OCI-LY7 (cell line): ENCODE results near the gene ABLIM1. TPM values are rescaled to one million over a fixed set of nuclear protein-coding genes. Genes with fewer than 3 reads are reported as not detected.

Experiments
- BruUV-seq: library from RNA; stranded (reverse); fragments of 400-500 nt; replicated peaks from 2 replicates; lab custom pipeline; 2021; lab: Mats Ljungman, UMichigan
- CTCF ChIA-PET: fragments of 300-600 bp; sonication (Branson Sonifier 250); formaldehyde crosslinking; loops from one replicate; lab custom pipeline; 2022; ENCODE audit warnings: antibody characterized with exemption; ENCODE audit not compliant: unreplicated experiment; lab: Charles Lee
- POLR2A ChIA-PET: fragments of 300-600 bp; sonication (Branson Sonifier 250); formaldehyde crosslinking; loops from one replicate; lab custom pipeline; 2022; ENCODE audit warnings: antibody characterized with exemption; lab: Charles Lee
- DNase-seq: peaks from one replicate; pipeline ENCODE4 v3.0.0-alpha.2; 2015; ENCODE audit warnings: low spot score
- H2AFZ ChIP-seq: fragments of 200-600 bp; sonication (generic), shearing (Covaris generic); 2 replicates; pipeline ENCODE4 v1.6.1; 2014; ENCODE audit warnings: mild to moderate bottlenecking, antibody characterized with exemption, low read length, moderate library complexity
- H3K27ac ChIP-seq: fragments of 200-600 bp; sonication (generic); 2 replicates; pipeline ENCODE4 v1.5.1; 2014; ENCODE audit warnings: mixed run types, low read depth, mild to moderate bottlenecking, moderate library complexity, low read length, inconsistent platforms; ENCODE audit not compliant: poor library complexity, severe bottlenecking
- H3K36me3 ChIP-seq: fragments of 200-600 bp; sonication (generic); 2 replicates; pipeline ENCODE4 v1.6.1; 2014; ENCODE audit warnings: mild to moderate bottlenecking, antibody characterized with exemption, low read length, moderate library complexity, mixed read lengths; ENCODE audit not compliant: insufficient read depth
- H3K4me1 ChIP-seq: fragments of 200-600 bp; sonication (generic); 2 replicates; pipeline ENCODE4 v1.5.1; 2014; ENCODE audit warnings: mild to moderate bottlenecking, low read length; ENCODE audit not compliant: insufficient read depth, poor library complexity, severe bottlenecking
- H3K4me2 ChIP-seq: fragments of 200-600 bp; sonication (generic); 2 replicates; pipeline ENCODE4 v1.6.1; 2014; ENCODE audit warnings: mild to moderate bottlenecking, low read length
- H3K4me3 ChIP-seq: fragments of 200-600 bp; sonication (generic); 2 replicates; pipeline ENCODE4 v1.5.1; 2014; ENCODE audit warnings: mild to moderate bottlenecking, low read depth, low read length; ENCODE audit not compliant: poor library complexity, severe bottlenecking
- H3K79me2 ChIP-seq: fragments of 200-600 bp; sonication (generic); 2 replicates; pipeline ENCODE4 v1.6.1; 2016; ENCODE audit warnings: low read depth, mild to moderate bottlenecking, low read length, moderate library complexity, mixed read lengths; ENCODE audit not compliant: insufficient read depth
- H3K9me2 ChIP-seq: fragments of 200-600 bp; sonication (generic); 2 replicates; pipeline ENCODE4 v1.6.1; 2016; ENCODE audit warnings: mild to moderate bottlenecking, low read length, mixed read lengths; ENCODE audit not compliant: insufficient read depth
- H3K9me3 ChIP-seq: fragments of 200-600 bp; sonication (generic); 2 replicates; pipeline ENCODE4 v1.6.1; 2014; ENCODE audit warnings: mild to moderate bottlenecking, mixed run types, low read length, mixed read lengths
- H4K20me1 ChIP-seq: fragments of 200-600 bp; sonication (generic); 2 replicates; pipeline ENCODE4 v1.6.1; 2014; ENCODE audit warnings: mild to moderate bottlenecking, antibody characterized with exemption, low read length, moderate library complexity, mixed read lengths; ENCODE audit not compliant: insufficient read depth
- CTCF ChIP-seq: fragments of 200-600 bp; sonication (generic); conservative IDR thresholded peaks from 2 replicates; pipeline ENCODE4 v1.5.1; 2014; ENCODE audit warnings: mild to moderate bottlenecking, antibody characterized with exemption, low read length, moderate library complexity, mixed read lengths
- EZH2phosphoT487 ChIP-seq: fragments of 200-600 bp; sonication (generic); IDR thresholded peaks from 2 replicates; pipeline ENCODE4 v1.6.1; 2018; ENCODE audit warnings: low read depth, borderline replicate concordance, mild to moderate bottlenecking, mixed run types, antibody characterized with exemption, low read length, moderate library complexity, mixed read lengths
- intact Hi-C: fragments of 100-400 bp; cut with micrococcal nuclease; formaldehyde crosslinking; loops from one replicate; pipeline ENCODE4 v1.10.0; 2022; ENCODE audit not compliant: unreplicated experiment
- total RNA-seq, 2 experiments: library from RNA; depleted of rRNA in 1 of 2; stranded (reverse); fragments of >200 nt in 1 of 2; shearing (Covaris generic) in 1 of 2; gene quantifications; 2 replicates each; pipeline ENCODE4 v1.2.3, GENCODE V29; 2014 to 2022

The ABLIM1 gene
- total RNA-seq, 2 experiments from 2014 or later = 94.2 to 268 TPM

- H3K4me2 ChIP-seq = no peak within 1 kb of the TSS
- H3K4me1 ChIP-seq = no peaks in the 10 kb centered on the region
- no peaks in the 10 kb centered on the region for H4K20me1 ChIP-seq
- H3K9me3 ChIP-seq = no peaks in the 10 kb centered on the region
- no peaks in the 10 kb centered on the region for H3K9me2 ChIP-seq
- no peak for DNase-seq
- H3K36me3 ChIP-seq = no peaks in the 10 kb centered on the region
- TF ChIP-seq CTCF (no peak), EZH2phosphoT487 (no peak)
- intact Hi-C loops = no loop called here
- POLR2A ChIA-PET = interaction anchor here (0.6 kb wide), 1 partner anchor 55 kb away, joined by 3 read pairs; no protein-coding TSS in a partner anchor
- H3K4me3 ChIP-seq = no peak within 1 kb of the TSS
- no peak within 1 kb of the TSS for H2AFZ ChIP-seq
- H3K79me2 ChIP-seq = no peaks in the 10 kb centered on the region
- CTCF ChIA-PET = no interaction called here
- no TSS peak for BruUV-seq
- no peak within 1 kb of the TSS for H3K27ac ChIP-seq
Measured at GRCh38 chr10:114404171-114405010, 253.7 kb downstream of the ABLIM1 start, which contains the start of gene AFAP1L2. TSS of gene AFAP1L2 (minus strand) at chr10:114404502. CDS start at chr10:114404455, 47 bp downstream.

- no peaks in the 10 kb centered on the region for H3K36me3 ChIP-seq
- no peak overlapping the region for H3K4me3 ChIP-seq
- POLR2A ChIA-PET = interaction anchor here (0.5 kb wide), 1 partner anchor 1988 kb away, joined by 3 read pairs; no protein-coding TSS in a partner anchor
- intact Hi-C loops = no loop called here
- no peaks in the 10 kb centered on the region for H3K79me2 ChIP-seq
- H3K9me2 ChIP-seq = no peaks in the 10 kb centered on the region
- TF ChIP-seq CTCF (no peak), EZH2phosphoT487 (no peak)
- H3K4me1 ChIP-seq = no peaks in the 10 kb centered on the region
- no TSS peak for BruUV-seq
- H3K9me3 ChIP-seq = no peaks in the 10 kb centered on the region
- no peak overlapping the region for H2AFZ ChIP-seq
- H3K4me2 ChIP-seq = no peak overlapping the region
- H3K27ac ChIP-seq = no peak overlapping the region
- CTCF ChIA-PET = no interaction called here
- no peak for DNase-seq
- no peaks in the 10 kb centered on the region for H4K20me1 ChIP-seq
Measured at GRCh38 chr10:114403541-114404161, 254.4 kb downstream of the ABLIM1 start.
